Astrocyte of the cerebellum (primary cell): ENCODE data around the gene SYT17.

Source experiments
- DNase-seq: peaks from one replicate; pipeline ENCODE4 v3.0.0-alpha.2; 2011; ENCODE audit warnings: low read depth
- H3K4me3 ChIP-seq: 2 replicates; pipeline ENCODE4 v1.5.1; 2011; ENCODE audit warnings: mild to moderate bottlenecking, low read depth, low read length, moderate library complexity
- CTCF ChIP-seq: IDR thresholded peaks from 2 replicates; pipeline ENCODE4 v1.5.1; 2012; ENCODE audit warnings: low read length, low read depth, moderate library complexity, mild to moderate bottlenecking; ENCODE audit errors: missing control alignments
- in situ Hi-C: cut with HindIII; loops from 2 replicates; pipeline ENCODE4 v1.10.0; 2017; ENCODE audit warnings: low sequenced_read_pairs

SYT17 gene

GRCh38 chr16:19231881-19232280 lies 63.8 kb downstream of the SYT17 start:
- no peak overlapping the region for H3K4me3 ChIP-seq
- no peak for DNase-seq
- TF ChIP-seq CTCF: no peak
- in situ Hi-C loops: no loop called here

GRCh38 chr16:19232988-19233387 lies 64.9 kb downstream of the SYT17 start:
- H3K4me3 ChIP-seq: no peak overlapping the region
- in situ Hi-C loops: no loop called here
- no peak for TF ChIP-seq CTCF

GRCh38 chr16:19235478-19235877 lies 67.4 kb downstream of the SYT17 start:
- DNase-seq: no peak
- TF ChIP-seq CTCF: no peak
- in situ Hi-C loops: no loop called here
- no peak overlapping the region for H3K4me3 ChIP-seq

More at GRCh38 chr16:19232988-19233387, 64.9 kb downstream of the SYT17 start:
- no peak for DNase-seq

- DNase-seq: no peak
- in situ Hi-C loops: no loop called here
- TF ChIP-seq CTCF: no peak
- no peak overlapping the region for H3K4me3 ChIP-seq
Measured at GRCh38 chr16:19235886-19236285, 67.8 kb downstream of the SYT17 start.

- DNase-seq: no peak
- in situ Hi-C loops: no loop called here
- H3K4me3 ChIP-seq: no peak overlapping the region
- TF ChIP-seq CTCF: no peak
Measured at GRCh38 chr16:19236561-19237209, 68.6 kb downstream of the SYT17 start.

GRCh38 chr16:19238406-19238805 lies 70.4 kb downstream of the SYT17 start:
- DNase-seq: no peak
- H3K4me3 ChIP-seq: no peak overlapping the region
- in situ Hi-C loops: no loop called here
- no peak for TF ChIP-seq CTCF
